GM23338 (cell line): ENCODE results near the gene SLCO3A1. TPM values are rescaled to one million over a fixed set of nuclear protein-coding genes. Genes with fewer than 3 reads are reported as not detected.

Experiments used
- ATAC-seq: fragments of 200-7000 bp; cut with Tn5 transposase; 3 replicates; pipeline ENCODE4 v1.9.1; 2020
- DNase-seq: peaks from one replicate; pipeline ENCODE4 v3.0.0-alpha.2; 2015; ENCODE audit warnings: low spot score
- H2AFZ ChIP-seq: fragments of 200-600 bp; sonication (generic); 2 replicates; pipeline ENCODE4 v1.8.0; 2016; ENCODE audit warnings: antibody characterized with exemption, mild to moderate bottlenecking, moderate library complexity
- H3F3A ChIP-seq: fragments of 200-600 bp; sonication (generic); replicated peaks from 2 replicates; pipeline ENCODE4 v1.8.0; 2017; ENCODE audit warnings: antibody characterized with exemption, mixed run types, low read depth
- H3K27ac ChIP-seq: fragments of 200-600 bp; sonication (generic); 2 replicates; pipeline ENCODE4 v1.6.1; 2016; ENCODE audit warnings: low read depth
- H3K27me3 ChIP-seq: fragments of 200-600 bp; sonication (generic); 2 replicates; pipeline ENCODE4 v1.8.0; 2016; ENCODE audit warnings: mild to moderate bottlenecking, mixed run types, moderate library complexity; ENCODE audit not compliant: insufficient read depth
- H3K36me3 ChIP-seq: fragments of 200-600 bp; sonication (generic); 2 replicates; pipeline ENCODE4 v1.8.0; 2016; ENCODE audit warnings: mild to moderate bottlenecking; ENCODE audit not compliant: insufficient read depth
- H3K4me1 ChIP-seq: fragments of 200-600 bp; sonication (generic); 2 replicates; pipeline ENCODE4 v1.8.0; 2016; ENCODE audit warnings: mild to moderate bottlenecking, moderate library complexity; ENCODE audit not compliant: insufficient read depth
- H3K4me2 ChIP-seq: fragments of 200-600 bp; sonication (generic); 2 replicates; pipeline ENCODE4 v1.7.1; 2017; ENCODE audit warnings: mixed run types
- H3K4me3 ChIP-seq: fragments of 200-600 bp; sonication (generic); 2 replicates; pipeline ENCODE4 v1.6.1; 2016; ENCODE audit warnings: mixed run types
- H3K79me2 ChIP-seq: fragments of 200-600 bp; sonication (generic); replicated peaks from 2 replicates; pipeline ENCODE4 v1.8.0; 2017; ENCODE audit warnings: mild to moderate bottlenecking; ENCODE audit not compliant: insufficient read depth
- H3K9me2 ChIP-seq: fragments of 200-600 bp; sonication (generic); 2 replicates; pipeline ENCODE4 v1.8.0; 2017; ENCODE audit not compliant: insufficient read depth
- H4K20me1 ChIP-seq: fragments of 200-600 bp; sonication (generic); replicated peaks from 2 replicates; pipeline ENCODE4 v1.8.0; 2017; ENCODE audit warnings: mild to moderate bottlenecking; ENCODE audit not compliant: insufficient read depth
- H3K27ac Mint-ChIP-seq: 2 replicates; pipeline ENCODE4 v1.8.0; 2020; ENCODE audit warnings: inconsistent platforms, mild to moderate bottlenecking, moderate library complexity, mixed read lengths
- H3K27me3 Mint-ChIP-seq: 3 replicates; pipeline ENCODE4 v1.8.0; 2022; ENCODE audit warnings: low read depth, mild to moderate bottlenecking, moderate library complexity, mixed read lengths, inconsistent platforms; ENCODE audit not compliant: insufficient read depth, poor library complexity
- H3K36me3 Mint-ChIP-seq: 3 replicates; pipeline ENCODE4 v1.8.0; 2021; ENCODE audit warnings: low read depth, mild to moderate bottlenecking, inconsistent platforms, moderate library complexity, mixed read lengths
- H3K4me1 Mint-ChIP-seq: 3 replicates; pipeline ENCODE4 v1.8.0; 2020; ENCODE audit warnings: mild to moderate bottlenecking, inconsistent platforms, mixed read lengths
- H3K4me3 Mint-ChIP-seq: 3 replicates; pipeline ENCODE4 v1.8.0; 2021; ENCODE audit warnings: moderate library complexity, mild to moderate bottlenecking, inconsistent platforms, mixed read lengths
- H3K9me3 Mint-ChIP-seq: 3 replicates; pipeline ENCODE4 v1.8.0; 2020; ENCODE audit warnings: moderate library complexity, mild to moderate bottlenecking, inconsistent platforms, mixed read lengths
- EZH2phosphoT487 ChIP-seq: fragments of 200-600 bp; sonication (generic); IDR thresholded peaks from one replicate; pipeline ENCODE4 v1.8.1; 2018; ENCODE audit warnings: antibody characterized with exemption; ENCODE audit not compliant: unreplicated experiment
- NANOG ChIP-seq: IDR thresholded peaks from 2 replicates; pipeline ENCODE4 v1.6.1; 2016; ENCODE audit warnings: antibody characterized with exemption, borderline replicate concordance
- STAT1 ChIP-seq: IDR thresholded peaks from one replicate; pipeline ENCODE4 v1.6.1; 2016; ENCODE audit warnings: antibody characterized with exemption; ENCODE audit not compliant: unreplicated experiment
- polyA plus RNA-seq: library from polyadenylated mRNA; unstranded; fragments of >200 nt; fragmentation: Nextera tagmentation; extraction: Ambion mirVana; gene quantifications from 2 replicates; pipeline ENCODE4 v1.2.1, GENCODE V29; 2016
- total RNA-seq: library from RNA; depleted of rRNA; stranded (reverse); fragments of >200 nt; shearing (Covaris generic); gene quantifications from 2 replicates; pipeline ENCODE4 v1.2.3, GENCODE V29; 2014
- TF ChIP-seq, protein P1 (sequence below): fragments of 250-450 bp; sonication (Bioruptor Pico); IDR thresholded peaks from 2 replicates; pipeline ENCODE4 v1.5.0; 2020; ENCODE audit warnings: mild to moderate bottlenecking, moderate library complexity
- TF ChIP-seq, protein P2 (sequence below): IDR thresholded peaks from one replicate; pipeline ENCODE4 v1.6.1; 2018; ENCODE audit warnings: antibody characterized with exemption; ENCODE audit not compliant: unreplicated experiment
- TF ChIP-seq, protein P3 (sequence below), 2 experiments: fragments of 200-600 bp in 1 of 2; sonication (generic) in 1 of 2; conservative IDR thresholded peaks; 2 replicates each; pipeline versions ENCODE4 v1.5.1 to v1.6.1; 2016 to 2017; ENCODE audit warnings: antibody characterized with exemption in 2 of 2, low read depth in 2 of 2, mild to moderate bottlenecking in 2 of 2, moderate library complexity in 1 of 2
- TF ChIP-seq, protein P4 (sequence below): IDR thresholded peaks from 2 replicates; pipeline ENCODE4 v1.6.1; 2016; ENCODE audit warnings: antibody characterized with exemption

The SLCO3A1 gene
- total and polyA plus RNA-seq, 2 experiments from 2014 or later = 7.3 to 9.4 TPM

DNA sequence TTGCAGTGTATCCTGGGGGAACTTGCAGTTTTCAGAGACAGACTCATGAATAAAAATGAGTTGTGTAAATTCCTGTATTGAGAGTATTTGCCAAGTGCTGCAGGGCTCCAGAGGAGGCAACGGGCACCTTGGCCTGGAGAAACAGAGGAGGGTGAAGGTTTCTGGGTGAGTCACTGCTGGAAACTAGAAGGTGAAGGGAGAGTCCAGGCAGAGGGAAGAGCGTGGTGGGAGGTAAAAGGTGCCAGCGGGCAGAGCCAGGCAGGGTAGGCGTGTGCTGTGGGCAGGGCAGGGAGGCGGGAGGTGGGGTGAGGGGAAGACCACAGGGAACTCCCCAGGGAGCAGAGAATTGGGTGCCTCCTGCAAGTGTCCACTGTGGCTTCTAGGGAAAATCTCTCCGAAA is 120.8 kb downstream of the SLCO3A1 start:
- ATAC-seq = no peak
- TF ChIP-seq EZH2phosphoT487 (no peak), NANOG (no peak), STAT1 (no peak)
- TF ChIP-seq, protein P1, sequence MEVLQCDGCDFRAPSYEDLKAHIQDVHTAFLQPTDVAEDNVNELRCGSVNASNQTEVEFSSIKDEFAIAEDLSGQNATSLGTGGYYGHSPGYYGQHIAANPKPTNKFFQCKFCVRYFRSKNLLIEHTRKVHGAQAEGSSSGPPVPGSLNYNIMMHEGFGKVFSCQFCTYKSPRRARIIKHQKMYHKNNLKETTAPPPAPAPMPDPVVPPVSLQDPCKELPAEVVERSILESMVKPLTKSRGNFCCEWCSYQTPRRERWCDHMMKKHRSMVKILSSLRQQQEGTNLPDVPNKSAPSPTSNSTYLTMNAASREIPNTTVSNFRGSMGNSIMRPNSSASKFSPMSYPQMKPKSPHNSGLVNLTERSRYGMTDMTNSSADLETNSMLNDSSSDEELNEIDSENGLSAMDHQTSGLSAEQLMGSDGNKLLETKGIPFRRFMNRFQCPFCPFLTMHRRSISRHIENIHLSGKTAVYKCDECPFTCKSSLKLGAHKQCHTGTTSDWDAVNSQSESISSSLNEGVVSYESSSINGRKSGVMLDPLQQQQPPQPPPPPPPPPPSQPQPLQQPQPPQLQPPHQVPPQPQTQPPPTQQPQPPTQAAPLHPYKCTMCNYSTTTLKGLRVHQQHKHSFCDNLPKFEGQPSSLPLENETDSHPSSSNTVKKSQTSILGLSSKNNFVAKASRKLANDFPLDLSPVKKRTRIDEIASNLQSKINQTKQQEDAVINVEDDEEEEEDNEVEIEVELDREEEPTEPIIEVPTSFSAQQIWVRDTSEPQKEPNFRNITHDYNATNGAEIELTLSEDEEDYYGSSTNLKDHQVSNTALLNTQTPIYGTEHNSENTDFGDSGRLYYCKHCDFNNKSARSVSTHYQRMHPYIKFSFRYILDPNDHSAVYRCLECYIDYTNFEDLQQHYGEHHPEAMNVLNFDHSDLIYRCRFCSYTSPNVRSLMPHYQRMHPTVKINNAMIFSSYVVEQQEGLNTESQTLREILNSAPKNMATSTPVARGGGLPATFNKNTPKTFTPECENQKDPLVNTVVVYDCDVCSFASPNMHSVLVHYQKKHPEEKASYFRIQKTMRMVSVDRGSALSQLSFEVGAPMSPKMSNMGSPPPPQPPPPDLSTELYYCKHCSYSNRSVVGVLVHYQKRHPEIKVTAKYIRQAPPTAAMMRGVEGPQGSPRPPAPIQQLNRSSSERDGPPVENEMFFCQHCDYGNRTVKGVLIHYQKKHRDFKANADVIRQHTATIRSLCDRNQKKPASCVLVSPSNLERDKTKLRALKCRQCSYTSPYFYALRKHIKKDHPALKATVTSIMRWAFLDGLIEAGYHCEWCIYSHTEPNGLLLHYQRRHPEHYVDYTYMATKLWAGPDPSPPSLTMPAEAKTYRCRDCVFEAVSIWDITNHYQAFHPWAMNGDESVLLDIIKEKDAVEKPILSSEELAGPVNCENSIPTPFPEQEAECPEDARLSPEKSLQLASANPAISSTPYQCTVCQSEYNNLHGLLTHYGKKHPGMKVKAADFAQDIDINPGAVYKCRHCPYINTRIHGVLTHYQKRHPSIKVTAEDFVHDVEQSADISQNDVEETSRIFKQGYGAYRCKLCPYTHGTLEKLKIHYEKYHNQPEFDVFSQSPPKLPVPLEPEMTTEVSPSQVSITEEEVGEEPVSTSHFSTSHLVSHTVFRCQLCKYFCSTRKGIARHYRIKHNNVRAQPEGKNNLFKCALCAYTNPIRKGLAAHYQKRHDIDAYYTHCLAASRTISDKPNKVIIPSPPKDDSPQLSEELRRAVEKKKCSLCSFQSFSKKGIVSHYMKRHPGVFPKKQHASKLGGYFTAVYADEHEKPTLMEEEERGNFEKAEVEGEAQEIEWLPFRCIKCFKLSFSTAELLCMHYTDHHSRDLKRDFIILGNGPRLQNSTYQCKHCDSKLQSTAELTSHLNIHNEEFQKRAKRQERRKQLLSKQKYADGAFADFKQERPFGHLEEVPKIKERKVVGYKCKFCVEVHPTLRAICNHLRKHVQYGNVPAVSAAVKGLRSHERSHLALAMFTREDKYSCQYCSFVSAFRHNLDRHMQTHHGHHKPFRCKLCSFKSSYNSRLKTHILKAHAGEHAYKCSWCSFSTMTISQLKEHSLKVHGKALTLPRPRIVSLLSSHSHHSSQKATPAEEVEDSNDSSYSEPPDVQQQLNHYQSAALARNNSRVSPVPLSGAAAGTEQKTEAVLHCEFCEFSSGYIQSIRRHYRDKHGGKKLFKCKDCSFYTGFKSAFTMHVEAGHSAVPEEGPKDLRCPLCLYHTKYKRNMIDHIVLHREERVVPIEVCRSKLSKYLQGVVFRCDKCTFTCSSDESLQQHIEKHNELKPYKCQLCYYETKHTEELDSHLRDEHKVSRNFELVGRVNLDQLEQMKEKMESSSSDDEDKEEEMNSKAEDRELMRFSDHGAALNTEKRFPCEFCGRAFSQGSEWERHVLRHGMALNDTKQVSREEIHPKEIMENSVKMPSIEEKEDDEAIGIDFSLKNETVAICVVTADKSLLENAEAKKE (CRISPR knock-in tag) = no peak
- TF ChIP-seq, protein P2, sequence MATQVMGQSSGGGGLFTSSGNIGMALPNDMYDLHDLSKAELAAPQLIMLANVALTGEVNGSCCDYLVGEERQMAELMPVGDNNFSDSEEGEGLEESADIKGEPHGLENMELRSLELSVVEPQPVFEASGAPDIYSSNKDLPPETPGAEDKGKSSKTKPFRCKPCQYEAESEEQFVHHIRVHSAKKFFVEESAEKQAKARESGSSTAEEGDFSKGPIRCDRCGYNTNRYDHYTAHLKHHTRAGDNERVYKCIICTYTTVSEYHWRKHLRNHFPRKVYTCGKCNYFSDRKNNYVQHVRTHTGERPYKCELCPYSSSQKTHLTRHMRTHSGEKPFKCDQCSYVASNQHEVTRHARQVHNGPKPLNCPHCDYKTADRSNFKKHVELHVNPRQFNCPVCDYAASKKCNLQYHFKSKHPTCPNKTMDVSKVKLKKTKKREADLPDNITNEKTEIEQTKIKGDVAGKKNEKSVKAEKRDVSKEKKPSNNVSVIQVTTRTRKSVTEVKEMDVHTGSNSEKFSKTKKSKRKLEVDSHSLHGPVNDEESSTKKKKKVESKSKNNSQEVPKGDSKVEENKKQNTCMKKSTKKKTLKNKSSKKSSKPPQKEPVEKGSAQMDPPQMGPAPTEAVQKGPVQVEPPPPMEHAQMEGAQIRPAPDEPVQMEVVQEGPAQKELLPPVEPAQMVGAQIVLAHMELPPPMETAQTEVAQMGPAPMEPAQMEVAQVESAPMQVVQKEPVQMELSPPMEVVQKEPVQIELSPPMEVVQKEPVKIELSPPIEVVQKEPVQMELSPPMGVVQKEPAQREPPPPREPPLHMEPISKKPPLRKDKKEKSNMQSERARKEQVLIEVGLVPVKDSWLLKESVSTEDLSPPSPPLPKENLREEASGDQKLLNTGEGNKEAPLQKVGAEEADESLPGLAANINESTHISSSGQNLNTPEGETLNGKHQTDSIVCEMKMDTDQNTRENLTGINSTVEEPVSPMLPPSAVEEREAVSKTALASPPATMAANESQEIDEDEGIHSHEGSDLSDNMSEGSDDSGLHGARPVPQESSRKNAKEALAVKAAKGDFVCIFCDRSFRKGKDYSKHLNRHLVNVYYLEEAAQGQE = no peak
- TF ChIP-seq, protein P3, sequence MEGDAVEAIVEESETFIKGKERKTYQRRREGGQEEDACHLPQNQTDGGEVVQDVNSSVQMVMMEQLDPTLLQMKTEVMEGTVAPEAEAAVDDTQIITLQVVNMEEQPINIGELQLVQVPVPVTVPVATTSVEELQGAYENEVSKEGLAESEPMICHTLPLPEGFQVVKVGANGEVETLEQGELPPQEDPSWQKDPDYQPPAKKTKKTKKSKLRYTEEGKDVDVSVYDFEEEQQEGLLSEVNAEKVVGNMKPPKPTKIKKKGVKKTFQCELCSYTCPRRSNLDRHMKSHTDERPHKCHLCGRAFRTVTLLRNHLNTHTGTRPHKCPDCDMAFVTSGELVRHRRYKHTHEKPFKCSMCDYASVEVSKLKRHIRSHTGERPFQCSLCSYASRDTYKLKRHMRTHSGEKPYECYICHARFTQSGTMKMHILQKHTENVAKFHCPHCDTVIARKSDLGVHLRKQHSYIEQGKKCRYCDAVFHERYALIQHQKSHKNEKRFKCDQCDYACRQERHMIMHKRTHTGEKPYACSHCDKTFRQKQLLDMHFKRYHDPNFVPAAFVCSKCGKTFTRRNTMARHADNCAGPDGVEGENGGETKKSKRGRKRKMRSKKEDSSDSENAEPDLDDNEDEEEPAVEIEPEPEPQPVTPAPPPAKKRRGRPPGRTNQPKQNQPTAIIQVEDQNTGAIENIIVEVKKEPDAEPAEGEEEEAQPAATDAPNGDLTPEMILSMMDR (conservative IDR thresholded peaks at IDR 0.05; ENCODE audit: low read depth in 2 of 2) = no peak
- TF ChIP-seq, protein P4, sequence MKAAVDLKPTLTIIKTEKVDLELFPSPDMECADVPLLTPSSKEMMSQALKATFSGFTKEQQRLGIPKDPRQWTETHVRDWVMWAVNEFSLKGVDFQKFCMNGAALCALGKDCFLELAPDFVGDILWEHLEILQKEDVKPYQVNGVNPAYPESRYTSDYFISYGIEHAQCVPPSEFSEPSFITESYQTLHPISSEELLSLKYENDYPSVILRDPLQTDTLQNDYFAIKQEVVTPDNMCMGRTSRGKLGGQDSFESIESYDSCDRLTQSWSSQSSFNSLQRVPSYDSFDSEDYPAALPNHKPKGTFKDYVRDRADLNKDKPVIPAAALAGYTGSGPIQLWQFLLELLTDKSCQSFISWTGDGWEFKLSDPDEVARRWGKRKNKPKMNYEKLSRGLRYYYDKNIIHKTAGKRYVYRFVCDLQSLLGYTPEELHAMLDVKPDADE = no peak
- H3K4me1 Mint-ChIP-seq = peaks cover 6% of the 10 kb centered on the region

More for the DNA sequence above, 120.8 kb downstream of the SLCO3A1 start:
- H3K9me3 Mint-ChIP-seq = peaks cover 12% of the 10 kb centered on the region
- Histone ChIP-seq H3K4me2 (no peak overlapping the region), H3K27ac (no peak overlapping the region), H3F3A (no peaks in the 10 kb centered on the region), H3K79me2 (peaks cover 12% of the 10 kb centered on the region), H2AFZ (no peak overlapping the region), H3K4me3 (no peak overlapping the region), H3K27me3 (no peaks in the 10 kb centered on the region), H3K9me2 (no peaks in the 10 kb centered on the region), H4K20me1 (no peaks in the 10 kb centered on the region), H3K4me1 (no peaks in the 10 kb centered on the region), H3K36me3 (no peaks in the 10 kb centered on the region; the same call in 1 of the 2 replicates)
- no peak overlapping the region for H3K4me3 Mint-ChIP-seq
- no peak overlapping the region for H3K27ac Mint-ChIP-seq
- peaks cover 8% of the 10 kb centered on the region; the same call in 2 of the 3 replicates for H3K36me3 Mint-ChIP-seq
- H3K27me3 Mint-ChIP-seq = no peaks in the 10 kb centered on the region
- DNase-seq = no peak
